Activated naive CD4-positive, alpha-beta T cell treated with anti-CD3 and anti-CD28 coated beads, Interleukin-2, amount 10 ng/mL, durations not matched to agents 7 days and 5 days (primary cell): Measurements from ENCODE around the gene GRIK1.

Source experiments
- CTCF ChIA-PET: fragments of 350-600 bp; sonication (Branson Sonifier 250); formaldehyde crosslinking; loops from one replicate; lab custom pipeline; 2021; ENCODE audit warnings: antibody characterized with exemption; lab: Charles Lee
- DNase-seq: peaks from one replicate; pipeline ENCODE4 v3.0.0-alpha.2; 2020
- H3K27ac Mint-ChIP-seq: one replicate; pipeline ENCODE4 v1.8.0; 2021; ENCODE audit warnings: mild to moderate bottlenecking, moderate library complexity, mixed read lengths
- H3K27me3 Mint-ChIP-seq: one replicate; pipeline ENCODE4 v1.8.0; 2021; ENCODE audit warnings: mild to moderate bottlenecking, mixed read lengths
- H3K36me3 Mint-ChIP-seq: one replicate; pipeline ENCODE4 v1.8.0; 2021; ENCODE audit warnings: mixed read lengths
- H3K4me1 Mint-ChIP-seq: one replicate; pipeline ENCODE4 v1.8.0; 2021; ENCODE audit warnings: mixed read lengths
- H3K4me3 Mint-ChIP-seq: one replicate; pipeline ENCODE4 v1.8.0; 2021; ENCODE audit warnings: mild to moderate bottlenecking, moderate library complexity, mixed read lengths
- H3K9me3 Mint-ChIP-seq: one replicate; pipeline ENCODE4 v1.8.0; 2021; ENCODE audit warnings: mixed read lengths

GRIK1 gene

GRCh38 chr21:29803191-29803590 lies 136.6 kb downstream of the GRIK1 start:
- CTCF ChIA-PET: interaction anchor here (1.2 to 1.6 kb wide), 2 partner anchors 46 to 48 kb away, joined by 4 read pairs; no protein-coding TSS in a partner anchor
- Mint-ChIP-seq H3K9me3 (no peaks in the 10 kb centered on the region), H3K36me3 (no peaks in the 10 kb centered on the region), H3K4me3 (no peak overlapping the region), H3K27ac (no peak overlapping the region), H3K4me1 (no peaks in the 10 kb centered on the region), H3K27me3 (no peaks in the 10 kb centered on the region)
- no peak for DNase-seq

GRCh38 chr21:29801122-29801521 lies 138.7 kb downstream of the GRIK1 start:
- DNase-seq: no peak
- no peaks in the 10 kb centered on the region for H3K9me3 Mint-ChIP-seq
- H3K27me3 Mint-ChIP-seq: no peaks in the 10 kb centered on the region
- no peak overlapping the region for H3K4me3 Mint-ChIP-seq
- no peaks in the 10 kb centered on the region for H3K4me1 Mint-ChIP-seq
- CTCF ChIA-PET: no interaction called here
- no peaks in the 10 kb centered on the region for H3K36me3 Mint-ChIP-seq
- no peak overlapping the region for H3K27ac Mint-ChIP-seq

- no peaks in the 10 kb centered on the region for H3K4me1 Mint-ChIP-seq
- no peak overlapping the region for H3K27ac Mint-ChIP-seq
- CTCF ChIA-PET: no interaction called here
- no peak for DNase-seq
- H3K9me3 Mint-ChIP-seq: no peaks in the 10 kb centered on the region
- H3K36me3 Mint-ChIP-seq: no peaks in the 10 kb centered on the region
- no peak overlapping the region for H3K4me3 Mint-ChIP-seq
- H3K27me3 Mint-ChIP-seq: no peaks in the 10 kb centered on the region
Observed at GRCh38 chr21:29800056-29800455, 139.7 kb downstream of the GRIK1 start.

- CTCF ChIA-PET: no interaction called here
- H3K27me3 Mint-ChIP-seq: no peaks in the 10 kb centered on the region
- H3K4me1 Mint-ChIP-seq: no peaks in the 10 kb centered on the region
- no peaks in the 10 kb centered on the region for H3K36me3 Mint-ChIP-seq
- no peak overlapping the region for H3K4me3 Mint-ChIP-seq
- no peak overlapping the region for H3K27ac Mint-ChIP-seq
- no peaks in the 10 kb centered on the region for H3K9me3 Mint-ChIP-seq
- DNase-seq: no peak
Observed at GRCh38 chr21:29798840-29799239, 141.0 kb downstream of the GRIK1 start.

- no peaks in the 10 kb centered on the region for H3K36me3 Mint-ChIP-seq
- CTCF ChIA-PET: no interaction called here
- H3K4me3 Mint-ChIP-seq: no peak overlapping the region
- H3K27ac Mint-ChIP-seq: no peak overlapping the region
- H3K27me3 Mint-ChIP-seq: no peaks in the 10 kb centered on the region
- no peaks in the 10 kb centered on the region for H3K4me1 Mint-ChIP-seq
- no peak for DNase-seq
- no peaks in the 10 kb centered on the region for H3K9me3 Mint-ChIP-seq
Observed at GRCh38 chr21:29797155-29797554, 142.6 kb downstream of the GRIK1 start.

GRCh38 chr21:29793712-29794111 lies 146.1 kb downstream of the GRIK1 start:
- H3K4me3 Mint-ChIP-seq: no peak overlapping the region
- no peaks in the 10 kb centered on the region for H3K4me1 Mint-ChIP-seq
- no peaks in the 10 kb centered on the region for H3K36me3 Mint-ChIP-seq
- DNase-seq: no peak
- H3K27me3 Mint-ChIP-seq: no peaks in the 10 kb centered on the region
- CTCF ChIA-PET: no interaction called here
- no peak overlapping the region for H3K27ac Mint-ChIP-seq
- no peaks in the 10 kb centered on the region for H3K9me3 Mint-ChIP-seq

- no peaks in the 10 kb centered on the region for H3K9me3 Mint-ChIP-seq
- CTCF ChIA-PET: no interaction called here
- H3K4me3 Mint-ChIP-seq: no peak overlapping the region
- no peaks in the 10 kb centered on the region for H3K36me3 Mint-ChIP-seq
- H3K27ac Mint-ChIP-seq: no peak overlapping the region
- DNase-seq: no peak
- no peaks in the 10 kb centered on the region for H3K4me1 Mint-ChIP-seq
- H3K27me3 Mint-ChIP-seq: no peaks in the 10 kb centered on the region
Observed at GRCh38 chr21:29789393-29789792, 150.4 kb downstream of the GRIK1 start.

- H3K27me3 Mint-ChIP-seq: no peaks in the 10 kb centered on the region
- no peak overlapping the region for H3K27ac Mint-ChIP-seq
- no peaks in the 10 kb centered on the region for H3K4me1 Mint-ChIP-seq
- H3K9me3 Mint-ChIP-seq: no peaks in the 10 kb centered on the region
- CTCF ChIA-PET: no interaction called here
- no peak overlapping the region for H3K4me3 Mint-ChIP-seq
- no peak for DNase-seq
- no peaks in the 10 kb centered on the region for H3K36me3 Mint-ChIP-seq
Observed at GRCh38 chr21:29788752-29789151, 151.0 kb downstream of the GRIK1 start.

- Mint-ChIP-seq H3K27me3 (no peaks in the 10 kb centered on the region), H3K4me1 (no peaks in the 10 kb centered on the region), H3K36me3 (no peaks in the 10 kb centered on the region), H3K9me3 (no peaks in the 10 kb centered on the region), H3K27ac (no peak overlapping the region), H3K4me3 (no peak overlapping the region)
- no peak for DNase-seq
- CTCF ChIA-PET: no interaction called here
Observed at GRCh38 chr21:29787361-29787909, 152.4 kb downstream of the GRIK1 start.

GRCh38 chr21:29786496-29787360 lies 153.1 kb downstream of the GRIK1 start:
- Mint-ChIP-seq H3K36me3 (no peaks in the 10 kb centered on the region), H3K4me1 (no peaks in the 10 kb centered on the region), H3K4me3 (no peak overlapping the region), H3K9me3 (no peaks in the 10 kb centered on the region), H3K27ac (no peak overlapping the region), H3K27me3 (no peaks in the 10 kb centered on the region)
- CTCF ChIA-PET: no interaction called here
- DNase-seq: no peak

GRCh38 chr21:29777160-29777559 lies 162.6 kb downstream of the GRIK1 start:
- Mint-ChIP-seq H3K9me3 (no peaks in the 10 kb centered on the region), H3K27me3 (no peaks in the 10 kb centered on the region), H3K4me1 (no peaks in the 10 kb centered on the region), H3K36me3 (no peaks in the 10 kb centered on the region), H3K4me3 (no peak overlapping the region), H3K27ac (no peak overlapping the region)
- DNase-seq: no peak
- CTCF ChIA-PET: no interaction called here

- Mint-ChIP-seq H3K36me3 (no peaks in the 10 kb centered on the region), H3K27me3 (no peaks in the 10 kb centered on the region), H3K27ac (no peak overlapping the region), H3K4me1 (no peaks in the 10 kb centered on the region), H3K4me3 (no peak overlapping the region), H3K9me3 (no peaks in the 10 kb centered on the region)
- CTCF ChIA-PET: interaction anchor here (0.8 kb wide), 1 partner anchor 36 kb away, joined by 3 read pairs; no protein-coding TSS in a partner anchor
- no peak for DNase-seq
Observed at GRCh38 chr21:29775462-29775861, 164.3 kb downstream of the GRIK1 start.

- DNase-seq: no peak
- no peak overlapping the region for H3K27ac Mint-ChIP-seq
- no peaks in the 10 kb centered on the region for H3K9me3 Mint-ChIP-seq
- H3K36me3 Mint-ChIP-seq: no peaks in the 10 kb centered on the region
- CTCF ChIA-PET: no interaction called here
- H3K4me3 Mint-ChIP-seq: no peak overlapping the region
- no peaks in the 10 kb centered on the region for H3K4me1 Mint-ChIP-seq
- no peaks in the 10 kb centered on the region for H3K27me3 Mint-ChIP-seq
Observed at GRCh38 chr21:29771491-29772066, 168.2 kb downstream of the GRIK1 start.

- Mint-ChIP-seq H3K9me3 (no peaks in the 10 kb centered on the region), H3K27ac (no peak overlapping the region), H3K27me3 (no peaks in the 10 kb centered on the region), H3K4me3 (no peak overlapping the region), H3K36me3 (no peaks in the 10 kb centered on the region), H3K4me1 (no peaks in the 10 kb centered on the region)
- DNase-seq: no peak
- CTCF ChIA-PET: no interaction called here
Observed at GRCh38 chr21:29763674-29764073, 176.1 kb downstream of the GRIK1 start.

GRCh38 chr21:29762570-29763082 lies 177.2 kb downstream of the GRIK1 start:
- H3K4me1 Mint-ChIP-seq: no peaks in the 10 kb centered on the region

More at GRCh38 chr21:29762570-29763082, 177.2 kb downstream of the GRIK1 start:
- Mint-ChIP-seq H3K9me3 (no peaks in the 10 kb centered on the region), H3K27ac (no peak overlapping the region), H3K36me3 (no peaks in the 10 kb centered on the region), H3K27me3 (no peaks in the 10 kb centered on the region), H3K4me3 (no peak overlapping the region)
- CTCF ChIA-PET: no interaction called here
- no peak for DNase-seq
